Activated CD4-positive, alpha-beta T cell treated with anti-CD3 and anti-CD28 coated beads, Interleukin-2, Interleukin-6, amounts not matched to agents 100 ng/mL and 50 ng/mL, durations not matched to agents 16 hours and 8 hours (primary cell): ENCODE results near the gene TSPYL6.
"Not testable (repeated sequence)": the region's sequence is repeated elsewhere in the genome, so short reads cannot be mapped to it uniquely, and the experiment has no call there.

Experiments
- DNase-seq: peaks from one replicate; pipeline ENCODE4 v3.0.0-alpha.2; 2020

Gene TSPYL6

GRCh38 chr2:54256091-54256694 is at the start of gene TSPYL6:
Gene TSPYL6, minus strand, starts transcription at chr2:54256229. Its CDS starts 78 bp downstream, at chr2:54256151.
- no peak for DNase-seq

DNA sequence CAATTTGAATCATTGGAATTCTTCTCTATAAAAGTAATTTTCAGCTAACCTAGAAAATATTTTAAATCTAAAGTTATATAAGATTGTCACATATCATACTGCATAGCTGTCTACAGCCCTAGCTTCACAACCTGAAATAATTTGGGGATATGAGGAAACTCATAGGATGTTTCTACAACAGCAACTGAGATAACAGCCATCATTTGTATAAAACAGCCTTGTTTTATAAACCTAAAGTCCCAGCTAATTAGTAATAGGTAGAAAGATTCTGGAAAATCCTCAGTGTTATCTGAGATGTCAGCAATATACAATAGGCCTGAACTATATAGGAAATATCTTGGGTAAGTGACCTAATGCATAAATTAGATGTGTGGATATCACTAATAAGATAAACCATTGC is 47.6 kb upstream of the TSPYL6 start:
- no peak for DNase-seq

GRCh38 chr2:54298514-54298913 is 42.5 kb upstream of the TSPYL6 start:
- DNase-seq = no peak

DNA sequence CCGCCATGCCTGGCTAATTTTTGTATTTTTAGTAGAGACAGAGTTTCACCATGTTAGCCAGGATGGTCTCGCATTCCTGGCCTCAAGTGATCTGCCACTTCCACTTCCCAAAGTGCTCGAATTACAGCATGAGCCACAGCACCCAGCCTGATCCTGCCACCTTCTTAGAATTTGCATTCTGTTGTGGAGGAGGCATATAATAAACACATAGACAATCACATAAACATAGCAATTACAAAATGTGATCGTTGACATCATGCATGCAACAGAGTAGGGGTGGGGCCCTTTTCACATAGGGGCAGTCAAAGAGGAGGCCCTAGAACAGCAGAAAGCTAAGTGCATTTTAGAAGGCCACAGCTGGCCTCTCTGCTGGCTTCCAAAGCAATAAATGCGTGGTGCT is 39.9 kb upstream of the TSPYL6 start:
- no peak for DNase-seq

- DNase-seq = not testable (repeated sequence)
Observed at GRCh38 chr2:54294665-54295064, 38.6 kb upstream of the TSPYL6 start.

DNA sequence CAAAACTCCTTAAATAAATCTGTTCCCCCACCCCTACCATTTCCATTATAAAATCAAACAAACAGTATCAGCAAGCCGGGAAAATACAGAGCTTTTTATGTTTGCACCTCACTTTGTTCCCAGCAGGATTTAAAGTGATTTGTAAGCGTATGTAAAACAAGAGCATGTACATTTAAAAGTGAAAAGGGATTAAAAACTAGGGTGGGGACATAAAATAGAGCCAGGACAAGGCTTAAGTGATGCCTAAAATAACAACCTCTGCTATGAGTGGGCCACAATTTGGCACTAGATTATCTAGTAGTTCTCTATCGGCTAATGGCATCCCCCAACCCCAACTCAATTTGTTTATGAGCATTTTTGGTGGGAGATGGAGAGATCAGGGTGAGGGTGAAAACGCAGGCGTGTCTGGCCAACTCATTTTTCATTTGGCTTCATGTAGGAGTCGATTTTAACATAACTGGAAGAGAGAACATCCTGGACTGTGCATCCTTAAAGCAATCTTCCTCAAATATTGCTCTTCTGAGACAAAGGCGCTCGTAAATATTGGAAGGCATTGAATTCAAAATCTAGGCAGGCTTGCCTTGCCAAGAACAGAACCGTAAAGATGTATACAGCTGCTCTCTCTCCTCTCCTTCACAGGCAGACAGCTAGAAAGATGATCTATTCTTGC is 34.5 kb upstream of the TSPYL6 start:
- DNase-seq = no peak

DNA sequence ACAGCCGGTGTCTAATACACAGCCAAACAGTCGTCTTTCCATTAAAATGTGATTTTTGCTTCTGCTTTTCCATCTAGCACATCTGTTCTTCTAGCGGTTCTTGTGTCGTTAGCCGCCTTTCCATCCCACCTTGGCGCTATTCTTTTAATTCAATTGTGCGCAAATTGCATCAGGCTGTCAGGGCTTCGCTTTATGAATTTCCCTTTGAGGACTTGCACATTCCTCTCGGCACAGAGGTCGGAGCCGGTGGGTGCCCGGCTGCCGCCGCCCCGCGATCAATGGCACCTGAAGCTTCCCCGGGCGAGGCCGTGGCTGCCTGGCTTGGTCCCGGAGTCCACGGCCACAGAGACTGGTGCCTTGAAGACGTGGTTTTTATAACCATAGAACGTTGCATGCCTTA is 33.9 kb upstream of the TSPYL6 start:
- no peak for DNase-seq

DNA sequence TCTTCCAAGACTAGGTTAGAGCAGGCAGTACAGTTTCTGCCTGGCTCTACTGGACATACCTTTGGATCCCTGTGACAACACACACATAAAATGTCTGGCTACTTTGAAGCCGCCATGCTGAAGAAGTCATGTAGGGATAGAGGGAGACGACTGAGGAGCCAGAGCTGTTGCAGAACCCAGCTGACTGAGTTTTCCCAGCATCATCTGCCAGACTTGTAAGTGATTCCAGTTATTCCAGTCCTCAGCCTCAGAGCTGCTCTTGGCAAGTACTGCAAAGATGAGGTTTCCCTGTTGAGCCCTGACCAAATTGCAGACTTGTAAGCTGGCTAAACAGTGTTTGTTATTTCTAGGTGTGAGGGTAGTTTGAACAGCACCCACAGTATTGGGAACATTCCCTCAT is 31.5 kb upstream of the TSPYL6 start:
- DNase-seq = no peak

- no peak for DNase-seq
Observed at GRCh38 chr2:54285451-54285850, 29.4 kb upstream of the TSPYL6 start.

DNA sequence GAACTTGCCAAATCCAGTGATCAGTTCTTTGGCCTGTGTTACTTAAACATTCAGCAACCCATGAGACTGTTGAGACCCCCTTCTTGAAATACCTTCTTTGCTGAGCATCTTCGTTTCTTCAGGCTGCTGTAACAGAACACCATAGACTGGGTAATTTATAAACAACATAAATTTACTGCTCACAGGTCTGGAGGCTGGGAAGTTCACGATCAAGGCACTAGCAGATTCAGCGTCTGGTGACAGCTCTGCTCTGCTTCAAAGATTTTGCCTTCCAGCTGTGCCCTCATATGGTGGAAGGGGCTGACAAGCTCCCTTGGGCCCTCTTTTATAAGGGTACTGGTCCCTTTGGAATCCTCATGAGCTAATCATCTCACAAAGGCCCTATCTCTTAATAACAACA is 28.8 kb upstream of the TSPYL6 start:
- no peak for DNase-seq

DNA sequence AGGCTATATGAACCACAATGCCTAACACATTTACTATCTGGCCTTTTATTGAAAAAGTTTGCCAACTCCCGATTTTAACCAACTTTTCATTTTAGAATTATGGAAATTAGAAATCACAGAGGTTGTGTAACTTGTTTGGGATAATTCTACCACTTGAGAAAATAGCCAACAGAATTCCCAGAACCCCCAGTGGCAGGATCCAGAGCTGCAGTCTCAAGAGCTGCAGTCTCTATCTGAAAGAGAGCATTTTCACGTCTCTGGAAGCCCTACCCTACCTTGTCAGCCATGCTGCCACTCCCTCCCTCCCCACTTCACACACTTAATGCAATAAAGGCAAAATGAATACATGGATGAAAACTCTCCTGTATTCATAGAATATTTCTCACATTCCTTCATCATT is 23.4 kb upstream of the TSPYL6 start:
- no peak for DNase-seq

- no peak for DNase-seq
Observed at GRCh38 chr2:54275541-54275940, 19.5 kb upstream of the TSPYL6 start.

DNA sequence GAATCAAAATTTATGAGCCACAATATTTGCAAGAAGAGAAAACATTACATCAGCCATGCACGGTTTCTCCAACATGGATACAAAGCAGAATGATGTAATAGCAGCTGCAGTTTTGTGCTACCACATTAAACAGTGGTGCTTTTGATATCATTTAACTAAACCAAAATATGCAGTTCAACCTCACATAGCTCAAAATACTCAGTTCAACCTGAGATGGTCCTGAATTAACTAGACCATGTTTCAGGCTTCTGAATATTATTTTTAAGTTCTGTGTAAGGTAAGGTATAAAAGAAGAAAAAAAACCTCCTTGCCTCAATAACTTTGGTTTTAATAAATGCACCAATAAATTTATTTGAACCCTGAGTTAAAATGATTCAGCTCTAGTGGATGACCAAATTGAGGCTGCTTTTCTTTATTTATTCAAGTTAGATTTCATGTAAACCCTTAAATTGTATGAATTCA is 18.8 kb upstream of the TSPYL6 start:
- peak; percentile 14 for DNase-seq

GRCh38 chr2:54271843-54272627 is 16.0 kb upstream of the TSPYL6 start:
- no peak for DNase-seq

DNA sequence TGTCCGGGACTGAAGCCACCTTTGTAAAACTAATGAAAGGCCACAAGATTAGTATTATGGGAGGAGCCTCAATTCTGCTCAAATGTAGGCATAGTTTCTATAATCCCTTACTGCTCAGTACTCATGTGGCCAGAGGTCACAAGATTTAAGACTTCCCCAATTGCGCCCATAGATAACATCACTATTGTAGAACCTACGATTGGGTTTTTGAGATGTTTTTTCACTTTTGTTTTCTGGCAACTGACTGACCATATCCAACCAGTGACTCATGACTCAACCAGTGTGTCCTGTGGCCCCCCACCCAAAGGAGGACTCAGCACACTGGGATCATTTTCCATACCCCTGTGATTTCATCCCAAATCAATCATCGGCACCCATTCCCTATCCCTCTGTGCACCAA is 15.2 kb upstream of the TSPYL6 start:
- no peak for DNase-seq

- no peak for DNase-seq
Observed at GRCh38 chr2:54267577-54267976, 11.5 kb upstream of the TSPYL6 start.

GRCh38 chr2:54265081-54265480 is 9.1 kb upstream of the TSPYL6 start:
- not testable (repeated sequence) for DNase-seq

DNA sequence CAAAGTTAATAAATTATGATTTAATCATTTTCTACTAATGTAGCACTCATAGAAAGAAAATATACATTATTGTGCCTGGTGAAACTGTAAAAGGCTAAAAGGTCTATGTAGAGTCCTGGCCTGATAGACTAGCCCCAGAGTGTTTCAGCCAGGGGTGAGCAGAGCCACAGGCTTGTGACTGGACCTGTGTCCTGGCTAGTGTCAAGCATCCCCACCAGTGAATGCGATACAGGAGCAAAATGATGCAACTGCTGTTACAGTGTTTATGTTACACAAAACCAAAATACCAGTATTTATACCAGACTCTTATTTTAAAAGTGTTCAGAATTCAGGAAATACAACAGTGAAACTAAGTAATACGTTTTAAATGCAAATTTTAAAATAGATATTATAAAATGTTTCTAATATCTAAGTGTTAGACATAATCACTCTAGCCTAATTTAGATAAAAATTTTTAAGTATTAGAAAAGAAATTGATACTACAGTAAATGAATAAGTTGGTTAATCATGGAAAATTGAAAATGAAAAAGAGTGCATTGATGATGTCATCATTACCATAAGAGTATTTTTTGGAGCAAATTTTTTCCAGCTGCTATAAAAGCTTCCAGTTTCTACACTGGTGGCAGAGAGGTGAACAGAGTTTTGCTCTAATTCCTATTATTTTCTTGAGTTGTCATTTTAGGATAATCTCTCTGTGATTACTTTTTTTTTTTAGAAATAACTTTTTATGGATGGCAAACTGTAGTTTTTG is 6.2 kb upstream of the TSPYL6 start:
- no peak for DNase-seq

DNA sequence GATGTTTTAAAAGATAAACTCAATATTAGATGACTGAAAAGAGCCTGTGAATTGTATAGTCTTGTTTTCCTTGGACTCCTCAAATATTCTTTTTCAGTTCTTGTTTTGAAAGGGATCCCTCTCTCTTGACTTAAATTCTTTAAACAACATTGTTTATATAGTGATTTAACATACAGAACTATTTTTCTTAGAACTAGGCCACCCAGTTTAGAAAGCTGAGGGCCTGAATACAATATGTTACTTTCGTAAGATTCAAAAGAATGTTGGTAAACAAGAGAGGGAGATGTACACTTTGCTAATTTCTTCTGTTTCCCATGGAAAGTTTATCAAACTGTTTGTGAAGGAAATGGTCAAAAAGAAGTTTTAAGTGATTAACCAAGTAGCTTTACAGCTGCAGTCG is 5.5 kb upstream of the TSPYL6 start:
- no peak for DNase-seq

DNA sequence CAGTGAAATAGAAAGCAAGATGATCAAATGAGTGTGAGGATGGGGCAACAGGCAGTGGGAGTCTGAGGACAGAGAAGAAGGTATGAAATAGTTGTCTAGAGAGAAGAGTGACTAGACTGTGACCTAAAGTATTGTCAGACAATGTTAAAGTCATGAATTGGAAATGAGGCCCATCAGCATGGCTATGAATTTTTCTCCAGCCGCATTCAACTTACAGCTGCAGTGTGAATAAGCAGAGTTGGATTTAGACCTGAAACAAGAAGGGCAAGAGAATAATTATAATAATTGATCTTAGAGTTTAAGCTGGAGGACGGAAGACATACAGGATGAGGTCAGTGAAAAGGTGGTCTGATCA is 4.2 kb upstream of the TSPYL6 start:
- no peak for DNase-seq

GRCh38 chr2:54259413-54260240 is 3.6 kb upstream of the TSPYL6 start:
- no peak for DNase-seq

- DNase-seq = no peak
Observed at GRCh38 chr2:54258166-54258565, 2.1 kb upstream of the TSPYL6 start.
